Fibroblast of mammary gland (primary cell): ENCODE data around the gene FRS3.
"Not testable (repeated sequence)": the region's sequence is repeated elsewhere in the genome, so short reads cannot be mapped to it uniquely, and the experiment has no call there.

Experiments used
- DNase-seq: peaks from one replicate; pipeline ENCODE4 v3.0.0-alpha.2; 2010; ENCODE audit warnings: low read depth
- H3K4me3 ChIP-seq: 2 replicates; pipeline ENCODE4 v1.5.1; 2011; ENCODE audit warnings: low read depth, mild to moderate bottlenecking, low read length, moderate library complexity; ENCODE audit not compliant: control insufficient read depth
- TF ChIP-seq, protein P1 (sequence below): conservative IDR thresholded peaks from 2 replicates; pipeline ENCODE4 v1.5.1; 2011; ENCODE audit warnings: low read depth, low read length, inconsistent platforms; ENCODE audit not compliant: control insufficient read depth, insufficient read depth

The FRS3 gene

DNA sequence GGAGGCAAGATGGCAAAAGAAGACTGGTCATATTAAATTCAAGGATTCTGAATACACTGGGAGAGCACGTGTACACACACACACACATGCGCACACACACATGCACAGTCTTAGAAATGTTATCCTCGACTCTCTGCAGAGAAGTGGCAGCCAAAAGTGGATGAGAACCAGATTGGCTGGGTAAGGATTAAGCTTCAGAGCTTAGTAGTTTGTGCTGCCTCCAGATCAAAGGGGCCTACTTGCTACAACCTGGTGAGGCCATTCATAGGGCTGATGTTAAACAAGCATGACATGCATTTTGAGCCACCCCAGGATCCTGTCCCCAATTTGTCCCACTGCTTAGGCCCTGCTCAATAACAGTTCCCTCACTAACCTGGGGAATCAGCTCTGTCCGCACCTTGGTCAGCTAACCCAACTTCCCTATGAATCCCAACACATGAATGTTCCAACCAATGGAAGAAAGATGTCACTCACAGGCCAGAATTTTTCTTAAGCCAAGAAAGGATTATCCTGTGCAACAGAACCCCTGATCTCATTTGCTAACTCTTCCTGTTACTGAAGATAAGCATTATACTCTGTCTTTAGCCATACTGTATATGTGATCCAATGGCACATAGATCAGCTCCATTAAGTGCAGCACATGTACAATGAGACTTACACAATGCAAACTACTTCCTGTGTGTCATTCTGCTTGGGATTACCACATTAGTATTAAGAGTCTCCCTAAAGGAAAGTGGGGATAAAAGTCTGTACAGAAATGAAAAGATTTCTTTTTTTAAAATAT lies 38.8 kb upstream of the FRS3 start:
- DNase-seq: peak; percentile 28
- TF ChIP-seq, protein P1, sequence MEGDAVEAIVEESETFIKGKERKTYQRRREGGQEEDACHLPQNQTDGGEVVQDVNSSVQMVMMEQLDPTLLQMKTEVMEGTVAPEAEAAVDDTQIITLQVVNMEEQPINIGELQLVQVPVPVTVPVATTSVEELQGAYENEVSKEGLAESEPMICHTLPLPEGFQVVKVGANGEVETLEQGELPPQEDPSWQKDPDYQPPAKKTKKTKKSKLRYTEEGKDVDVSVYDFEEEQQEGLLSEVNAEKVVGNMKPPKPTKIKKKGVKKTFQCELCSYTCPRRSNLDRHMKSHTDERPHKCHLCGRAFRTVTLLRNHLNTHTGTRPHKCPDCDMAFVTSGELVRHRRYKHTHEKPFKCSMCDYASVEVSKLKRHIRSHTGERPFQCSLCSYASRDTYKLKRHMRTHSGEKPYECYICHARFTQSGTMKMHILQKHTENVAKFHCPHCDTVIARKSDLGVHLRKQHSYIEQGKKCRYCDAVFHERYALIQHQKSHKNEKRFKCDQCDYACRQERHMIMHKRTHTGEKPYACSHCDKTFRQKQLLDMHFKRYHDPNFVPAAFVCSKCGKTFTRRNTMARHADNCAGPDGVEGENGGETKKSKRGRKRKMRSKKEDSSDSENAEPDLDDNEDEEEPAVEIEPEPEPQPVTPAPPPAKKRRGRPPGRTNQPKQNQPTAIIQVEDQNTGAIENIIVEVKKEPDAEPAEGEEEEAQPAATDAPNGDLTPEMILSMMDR: no peak
- H3K4me3 ChIP-seq: no peak overlapping the region

DNA sequence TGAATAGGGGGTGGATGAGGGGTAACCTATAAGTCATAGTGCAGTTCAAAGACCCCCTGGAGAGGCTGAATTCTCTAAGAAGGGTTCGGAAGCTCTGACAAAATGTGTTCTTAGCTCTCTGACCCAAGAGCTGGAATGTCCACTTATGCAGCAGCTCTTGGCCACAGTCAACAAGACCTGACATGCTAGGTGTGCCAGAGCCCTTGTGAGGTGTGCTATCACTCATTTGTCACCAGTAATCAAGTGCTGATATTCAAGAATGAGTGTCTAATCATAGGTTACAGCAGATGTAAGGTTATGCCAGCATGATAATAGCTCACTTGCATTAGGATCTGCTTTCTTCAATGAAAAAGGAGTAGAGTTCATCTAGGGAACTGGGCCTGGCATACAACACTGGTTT lies 35.9 kb upstream of the FRS3 start:
- no peak overlapping the region for H3K4me3 ChIP-seq
- TF ChIP-seq, protein P1: no peak

DNA sequence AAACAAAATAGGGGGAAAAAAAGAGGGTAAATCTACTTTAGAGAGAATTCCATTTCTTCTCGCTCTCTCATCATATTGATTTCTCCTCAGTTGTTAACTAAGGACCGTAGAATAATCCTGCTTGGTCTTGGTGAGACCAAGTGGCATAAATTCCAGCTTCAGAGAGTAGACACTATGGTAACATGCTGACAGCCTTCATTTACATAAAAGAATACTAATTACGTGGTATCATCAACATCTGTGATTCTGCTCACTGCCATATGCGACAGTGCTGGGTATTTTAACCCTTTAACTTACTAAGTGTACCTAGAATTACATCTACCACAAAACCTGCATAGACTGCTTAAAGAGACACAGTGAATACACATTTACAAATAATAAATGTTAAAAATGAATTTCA lies 34.9 kb upstream of the FRS3 start:
- no peak for DNase-seq
- TF ChIP-seq, protein P1: no peak
- no peak overlapping the region for H3K4me3 ChIP-seq

More for the DNA sequence above, 35.9 kb upstream of the FRS3 start:
- DNase-seq: no peak

DNA sequence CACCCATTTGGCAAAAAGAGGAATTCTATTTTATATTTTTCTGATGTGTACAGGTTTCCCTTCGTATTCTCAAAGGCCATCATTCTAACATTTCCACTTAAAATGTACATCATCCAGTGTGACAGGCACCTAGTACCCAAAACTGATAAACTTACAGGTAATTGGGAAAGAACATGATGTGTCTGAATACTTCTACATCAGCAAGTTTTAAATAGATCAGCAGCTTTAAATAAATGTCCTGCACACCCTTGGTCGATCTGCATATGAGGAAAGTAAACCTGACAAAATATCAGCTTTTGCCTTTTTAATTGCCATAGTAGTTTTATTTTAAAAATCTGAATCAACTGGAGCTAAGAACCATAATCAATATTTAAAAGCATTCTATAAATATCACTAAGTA lies 34.3 kb upstream of the FRS3 start:
- TF ChIP-seq, protein P1: no peak
- DNase-seq: no peak
- no peak overlapping the region for H3K4me3 ChIP-seq

DNA sequence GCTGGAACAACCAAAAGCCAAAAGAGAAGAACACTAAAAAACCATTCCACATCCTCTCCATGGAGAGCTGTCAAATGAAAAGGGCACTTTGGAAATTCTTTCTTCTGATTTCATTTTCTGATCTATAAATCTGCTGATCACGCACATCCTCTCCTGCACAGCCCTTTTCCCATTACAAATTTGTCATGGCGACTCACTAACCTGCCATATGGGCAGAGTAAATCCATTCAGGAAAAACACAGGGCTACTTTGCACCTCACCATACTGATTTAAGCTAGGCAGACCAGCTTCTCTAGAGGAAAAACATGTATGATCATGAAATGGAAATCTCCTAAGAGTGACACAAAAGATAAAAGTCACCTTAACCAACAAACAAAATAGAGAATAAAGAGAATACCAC lies 33.8 kb upstream of the FRS3 start:
- TF ChIP-seq, protein P1: no peak
- DNase-seq: peak; percentile 29
- H3K4me3 ChIP-seq: no peak overlapping the region

DNA sequence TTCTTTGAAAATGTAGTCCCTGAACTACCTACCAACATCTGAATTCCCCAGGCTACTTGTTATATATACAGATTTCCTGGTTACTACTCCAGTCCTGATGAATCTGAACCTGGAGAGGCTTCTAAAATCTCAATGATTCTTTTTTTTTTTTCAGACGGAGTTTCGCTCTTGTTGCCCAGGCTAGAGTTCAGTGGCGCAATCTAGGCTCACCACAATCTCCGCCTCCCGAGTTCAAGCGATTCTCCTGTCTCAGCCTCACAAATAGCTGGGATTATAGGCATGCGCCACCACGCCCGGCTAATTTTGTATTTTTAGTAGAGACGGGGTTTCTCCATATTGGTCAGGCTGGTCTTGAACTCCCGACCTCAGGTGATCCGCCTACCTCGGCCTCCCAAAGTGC lies 32.2 kb upstream of the FRS3 start:
- DNase-seq, H3K4me3 ChIP-seq: not testable (repeated sequence)

DNA sequence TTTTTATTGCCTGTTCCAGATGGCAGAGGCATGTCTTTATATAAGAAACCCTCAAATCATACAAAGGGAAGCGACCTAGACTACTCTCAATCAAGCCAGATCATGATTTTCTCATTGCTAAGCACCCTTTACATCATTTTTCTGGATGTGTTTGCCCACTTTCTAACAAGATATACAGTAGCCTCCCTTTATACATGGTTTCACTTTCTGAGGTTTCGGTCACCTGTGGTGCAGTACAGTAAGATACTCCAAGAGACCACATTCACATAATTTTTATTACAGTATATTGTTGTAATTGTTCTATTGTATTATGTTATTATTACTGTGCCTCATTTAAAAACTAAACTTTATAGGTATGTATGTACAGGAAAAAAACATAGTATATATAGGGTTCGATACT lies 31.4 kb upstream of the FRS3 start:
- TF ChIP-seq, protein P1: no peak

More for the DNA sequence above, 31.4 kb upstream of the FRS3 start:
- H3K4me3 ChIP-seq: no peak overlapping the region
- no peak for DNase-seq
